LNCaP clone FGC (cell line): Measurements from ENCODE around the gene SETD1A.
A peak's percentile ranks its signal among the peaks of the same experiment; 100 is the strongest.

ENCODE experiments used
- DNase-seq: peaks from one replicate; pipeline ENCODE4 v3.0.0-alpha.2; 2011; ENCODE audit warnings: low read depth
- H3K4me3 ChIP-seq: 2 replicates; pipeline ENCODE4 v1.5.1; 2011; ENCODE audit warnings: mild to moderate bottlenecking, low read depth, low read length, control low read depth
- TF ChIP-seq, protein P1 (sequence below): IDR thresholded peaks from 2 replicates; pipeline ENCODE4 v1.5.1; 2012; ENCODE audit warnings: mild to moderate bottlenecking; ENCODE audit not compliant: control insufficient read depth, insufficient read depth; ENCODE audit errors: extremely low read depth

The SETD1A gene

DNA sequence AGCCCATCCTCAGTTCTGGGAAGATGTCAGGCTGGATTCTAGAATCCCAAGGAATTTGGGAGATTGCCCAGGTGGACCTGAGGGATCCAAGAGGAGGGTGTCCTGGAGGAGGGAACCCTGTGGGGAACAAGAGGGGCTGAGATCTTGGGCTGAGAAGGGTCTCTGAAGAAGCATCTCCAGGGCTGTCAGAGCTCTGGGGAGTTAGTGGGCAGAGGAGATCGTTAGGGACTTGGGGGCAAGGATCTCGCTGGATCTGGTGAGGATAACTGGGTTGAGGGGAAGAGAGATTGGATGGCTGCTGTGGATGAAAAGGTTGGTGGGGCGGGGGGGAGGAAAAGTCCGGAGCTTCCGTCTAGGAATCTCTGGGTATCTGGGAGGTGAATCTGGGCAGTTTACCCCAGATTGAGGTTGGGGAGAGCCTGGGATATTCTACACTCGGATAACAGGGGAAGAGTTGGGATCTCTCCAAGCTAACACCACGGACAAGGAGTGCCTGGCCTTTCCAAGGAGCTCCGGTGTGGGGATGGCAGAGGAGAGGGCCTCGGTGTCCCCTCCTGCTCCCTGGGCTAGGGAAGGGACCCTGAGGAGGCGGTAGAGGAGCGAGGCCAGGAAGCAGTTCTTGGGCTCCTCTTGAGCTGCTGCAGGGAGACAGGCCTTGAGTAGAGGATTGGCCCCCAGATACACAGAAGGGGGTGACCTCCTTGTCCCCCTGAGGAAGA is 32.5 kb upstream of the SETD1A start:
- TF ChIP-seq, protein P1, sequence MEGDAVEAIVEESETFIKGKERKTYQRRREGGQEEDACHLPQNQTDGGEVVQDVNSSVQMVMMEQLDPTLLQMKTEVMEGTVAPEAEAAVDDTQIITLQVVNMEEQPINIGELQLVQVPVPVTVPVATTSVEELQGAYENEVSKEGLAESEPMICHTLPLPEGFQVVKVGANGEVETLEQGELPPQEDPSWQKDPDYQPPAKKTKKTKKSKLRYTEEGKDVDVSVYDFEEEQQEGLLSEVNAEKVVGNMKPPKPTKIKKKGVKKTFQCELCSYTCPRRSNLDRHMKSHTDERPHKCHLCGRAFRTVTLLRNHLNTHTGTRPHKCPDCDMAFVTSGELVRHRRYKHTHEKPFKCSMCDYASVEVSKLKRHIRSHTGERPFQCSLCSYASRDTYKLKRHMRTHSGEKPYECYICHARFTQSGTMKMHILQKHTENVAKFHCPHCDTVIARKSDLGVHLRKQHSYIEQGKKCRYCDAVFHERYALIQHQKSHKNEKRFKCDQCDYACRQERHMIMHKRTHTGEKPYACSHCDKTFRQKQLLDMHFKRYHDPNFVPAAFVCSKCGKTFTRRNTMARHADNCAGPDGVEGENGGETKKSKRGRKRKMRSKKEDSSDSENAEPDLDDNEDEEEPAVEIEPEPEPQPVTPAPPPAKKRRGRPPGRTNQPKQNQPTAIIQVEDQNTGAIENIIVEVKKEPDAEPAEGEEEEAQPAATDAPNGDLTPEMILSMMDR = no peak
- peak overlapping the region; percentile 55 for H3K4me3 ChIP-seq
- no peak for DNase-seq

DNA sequence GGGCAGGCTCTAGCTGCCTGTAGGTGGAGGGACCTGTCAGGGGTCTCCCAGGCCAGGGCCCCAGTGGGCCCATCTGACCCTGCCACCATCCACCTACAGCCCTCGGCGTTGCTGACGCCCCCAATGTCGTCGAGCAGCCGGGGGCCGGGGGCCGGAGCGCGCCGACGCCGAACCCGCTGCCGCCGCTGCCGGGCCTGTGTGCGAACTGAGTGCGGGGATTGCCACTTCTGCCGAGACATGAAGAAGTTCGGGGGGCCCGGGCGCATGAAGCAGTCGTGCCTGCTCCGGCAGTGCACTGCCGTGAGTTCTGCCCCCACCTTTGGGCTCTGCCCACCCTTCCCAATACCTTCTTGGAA is 31.9 kb upstream of the SETD1A start:
- TF ChIP-seq, protein P1 = no peak
- H3K4me3 ChIP-seq = no peak overlapping the region
- DNase-seq = no peak

DNA sequence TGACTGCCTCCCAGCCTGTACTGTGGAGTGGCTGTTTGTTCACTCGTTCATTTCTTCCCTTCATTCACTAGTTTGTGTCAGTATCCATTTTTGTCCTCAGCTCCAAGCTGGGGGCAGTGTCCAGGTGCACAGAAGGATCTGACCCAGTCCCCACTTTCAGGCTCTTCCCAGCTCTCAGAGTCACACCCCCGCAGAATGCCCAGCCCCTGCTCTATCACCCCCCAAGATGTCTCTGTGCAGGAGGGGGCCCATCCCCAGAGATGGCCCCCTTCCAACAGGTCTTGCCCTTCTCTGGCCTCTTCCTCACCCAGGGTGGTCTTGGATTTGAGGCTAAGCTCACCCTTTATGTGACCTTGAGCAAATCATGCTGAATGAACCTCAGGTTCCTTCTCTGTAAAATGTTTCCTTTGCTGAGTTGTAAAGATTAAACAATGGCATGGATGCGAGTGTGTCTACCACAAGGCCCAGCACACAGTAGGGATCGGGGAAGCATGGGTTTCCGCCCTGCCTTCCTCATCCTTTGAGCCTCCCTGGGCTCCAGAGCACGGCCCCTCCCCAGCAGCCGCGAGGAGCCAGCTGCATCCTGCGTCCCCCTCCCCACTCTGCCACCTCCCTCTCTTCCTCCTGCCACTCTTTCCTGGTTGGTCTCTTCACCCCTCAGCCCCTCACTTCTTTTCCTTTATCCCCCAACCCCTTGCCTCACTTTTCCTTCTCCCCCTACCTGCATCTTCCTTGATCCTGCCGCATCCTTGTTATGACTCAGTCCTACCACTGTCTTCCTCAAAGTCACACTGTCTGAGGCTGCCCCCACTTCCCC is 31.4 kb upstream of the SETD1A start:
- TF ChIP-seq, protein P1 = no peak

DNA sequence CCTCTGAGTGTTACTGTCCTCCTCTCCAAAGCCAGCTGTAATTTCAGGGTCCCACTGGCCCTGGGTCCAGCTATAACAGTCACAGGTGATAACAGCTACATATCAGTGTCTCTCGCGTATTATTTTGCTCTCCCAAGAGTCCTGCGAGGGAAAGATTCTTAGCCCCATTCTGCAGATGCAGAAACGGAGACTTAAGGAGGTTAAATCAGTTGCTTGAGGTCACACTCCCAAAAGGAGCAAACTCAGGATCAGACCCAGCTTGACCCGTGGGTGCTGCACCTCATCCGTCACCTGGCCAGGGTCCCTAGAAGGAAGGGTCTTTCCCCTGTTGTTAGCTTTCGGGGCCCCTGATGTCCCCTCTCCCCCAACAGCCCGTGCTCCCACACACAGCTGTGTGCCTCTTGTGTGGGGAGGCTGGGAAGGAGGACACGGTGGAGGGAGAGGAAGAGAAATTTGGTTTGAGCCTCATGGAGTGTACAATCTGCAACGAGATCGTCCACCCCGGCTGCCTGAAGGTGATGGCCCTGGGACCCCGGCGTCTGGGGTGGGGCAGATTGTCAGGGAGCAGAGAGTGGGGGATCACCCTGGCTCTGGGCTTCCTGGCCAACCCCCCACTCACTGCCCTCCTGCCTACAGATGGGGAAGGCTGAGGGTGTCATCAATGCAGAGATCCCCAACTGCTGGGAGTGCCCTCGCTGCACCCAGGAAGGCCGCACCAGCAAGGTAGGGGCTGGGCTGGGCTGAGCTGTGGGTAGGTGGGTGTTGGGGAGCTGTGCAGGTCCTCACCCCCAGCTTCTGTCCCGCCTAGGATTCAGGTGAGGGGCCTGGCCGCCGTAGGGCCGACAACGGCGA is 30.4 kb upstream of the SETD1A start:
- TF ChIP-seq, protein P1 = no peak
- no peak for DNase-seq
- H3K4me3 ChIP-seq = no peak overlapping the region

More for the DNA sequence above, 31.4 kb upstream of the SETD1A start:
- no peak overlapping the region for H3K4me3 ChIP-seq
- DNase-seq = no peak

DNA sequence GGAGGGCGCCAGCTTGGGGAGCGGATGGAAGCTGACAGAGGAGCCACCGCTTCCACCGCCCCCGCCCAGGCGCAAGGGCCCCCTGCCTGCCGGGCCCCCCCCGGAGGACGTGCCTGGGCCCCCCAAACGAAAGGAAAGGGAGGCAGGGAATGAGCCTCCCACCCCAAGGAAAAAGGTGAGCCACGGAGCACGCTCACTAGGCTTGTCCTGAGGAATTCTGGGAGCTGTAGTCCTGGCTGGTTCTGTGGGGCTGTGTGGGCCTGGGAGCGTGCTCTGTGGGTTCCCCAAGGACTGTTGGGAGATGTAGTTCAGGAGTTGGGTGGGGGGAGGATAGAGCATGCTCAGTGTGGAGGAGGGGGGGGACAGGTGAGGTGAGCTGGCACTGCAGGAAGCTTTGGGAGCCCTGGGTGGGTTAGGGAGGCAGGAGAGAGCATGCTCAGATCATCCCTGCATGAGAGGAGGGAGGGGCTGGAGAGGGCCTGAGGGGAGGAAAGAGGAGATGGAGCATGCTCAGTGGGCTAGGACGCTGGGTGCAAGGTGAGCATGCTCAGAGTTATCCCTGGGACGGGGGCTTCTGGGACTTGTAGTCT is 29.7 kb upstream of the SETD1A start:
- TF ChIP-seq, protein P1 = no peak
- no peak overlapping the region for H3K4me3 ChIP-seq
- no peak for DNase-seq

DNA sequence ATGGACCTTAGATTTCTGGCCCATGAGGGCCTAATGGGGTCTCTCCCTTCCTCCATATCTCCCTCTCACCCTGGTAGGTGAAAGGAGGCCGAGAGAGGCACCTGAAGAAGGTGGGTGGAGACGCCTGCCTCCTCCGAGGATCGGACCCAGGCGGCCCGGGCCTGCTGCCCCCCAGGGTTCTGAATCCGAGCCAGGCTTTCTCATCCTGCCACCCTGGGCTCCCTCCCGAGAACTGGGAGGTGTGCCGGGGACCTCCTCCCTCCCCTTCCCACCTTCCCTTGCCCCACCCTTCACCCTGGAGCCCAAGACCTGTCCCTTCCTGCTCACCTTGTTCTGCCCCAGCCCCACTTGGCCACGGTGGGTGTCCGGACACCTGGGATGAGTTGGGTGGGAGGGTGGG is 29.2 kb upstream of the SETD1A start:
- H3K4me3 ChIP-seq = no peak overlapping the region
- TF ChIP-seq, protein P1 = no peak
- DNase-seq = no peak
